Measurements from ENCODE around the gene ALK.

DNA sequence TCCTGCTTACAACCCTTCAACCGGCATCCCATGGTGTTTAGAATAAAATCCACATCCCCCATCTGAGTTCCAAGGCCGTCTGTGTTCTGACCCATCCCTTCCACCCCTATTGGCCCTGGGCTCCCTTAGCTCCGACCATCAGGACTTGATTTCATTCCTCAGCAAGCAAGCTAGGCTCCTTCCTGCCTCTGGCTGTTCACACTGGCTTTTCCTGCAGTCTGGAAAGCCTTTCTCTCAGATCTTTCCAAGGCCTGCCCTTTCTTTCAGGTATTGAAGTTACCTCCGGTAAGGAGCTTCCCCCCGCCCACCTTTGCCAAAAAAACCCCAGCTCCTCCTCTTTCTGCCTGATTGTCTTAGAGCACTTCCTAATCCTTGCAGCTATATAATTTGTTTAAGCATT lies 719.4 kb downstream of the ALK start:
- TF ChIP-seq CTCF (IDR thresholded peaks at IDR 0.05) (no peak), ZFX (IDR thresholded peaks at IDR 0.05; ENCODE audit: borderline replicate concordance) (no peak)

All from 22Rv1 (cell line).